HG03280 (cell line): Measurements from ENCODE around the gene KDM4D.
"Not testable (repeated sequence)": the region's sequence is repeated elsewhere in the genome, so short reads cannot be mapped to it uniquely, and the experiment has no call there.

Experiments used
- ATAC-seq: cut with Tn5 transposase; IDR thresholded peaks from one replicate; pipeline ENCODE4 v1.9.1; 2021; ENCODE audit warnings: mild to moderate bottlenecking, moderate library complexity; ENCODE audit not compliant: unreplicated experiment

KDM4D gene

DNA sequence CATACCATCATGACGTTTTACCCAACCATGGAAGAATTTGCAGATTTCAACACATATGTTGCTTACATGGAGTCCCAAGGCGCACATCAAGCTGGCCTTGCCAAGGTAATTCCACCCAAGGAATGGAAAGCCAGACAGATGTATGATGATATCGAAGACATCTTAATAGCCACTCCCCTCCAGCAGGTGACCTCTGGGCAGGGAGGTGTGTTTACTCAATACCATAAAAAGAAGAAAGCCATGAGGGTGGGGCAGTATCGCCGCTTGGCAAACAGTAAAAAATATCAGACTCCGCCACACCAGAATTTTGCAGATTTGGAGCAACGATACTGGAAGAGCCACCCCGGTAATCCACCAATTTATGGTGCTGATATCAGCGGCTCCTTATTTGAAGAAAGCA, 52.1 kb downstream of the KDM4D start:
- not testable (repeated sequence) for ATAC-seq

DNA sequence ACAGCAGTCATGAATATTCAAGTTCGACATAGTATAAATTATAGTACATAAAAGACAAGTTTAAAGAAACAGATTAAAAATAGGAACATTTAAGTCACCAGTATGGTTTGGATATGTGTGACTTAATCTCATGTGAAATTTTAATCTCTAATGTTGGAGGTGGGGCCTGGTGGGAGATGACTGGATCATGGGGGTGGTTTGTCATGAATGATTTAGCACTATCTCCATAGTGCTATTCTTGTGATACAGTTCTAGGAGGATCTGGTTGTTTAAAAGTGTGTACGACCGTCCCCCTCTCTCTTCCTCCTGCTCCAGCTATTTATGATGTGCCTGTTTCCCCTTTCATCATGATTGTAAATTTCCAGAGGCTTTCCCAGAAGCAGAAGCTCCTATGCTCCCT, 54.8 kb downstream of the KDM4D start:
- no peak for ATAC-seq

DNA sequence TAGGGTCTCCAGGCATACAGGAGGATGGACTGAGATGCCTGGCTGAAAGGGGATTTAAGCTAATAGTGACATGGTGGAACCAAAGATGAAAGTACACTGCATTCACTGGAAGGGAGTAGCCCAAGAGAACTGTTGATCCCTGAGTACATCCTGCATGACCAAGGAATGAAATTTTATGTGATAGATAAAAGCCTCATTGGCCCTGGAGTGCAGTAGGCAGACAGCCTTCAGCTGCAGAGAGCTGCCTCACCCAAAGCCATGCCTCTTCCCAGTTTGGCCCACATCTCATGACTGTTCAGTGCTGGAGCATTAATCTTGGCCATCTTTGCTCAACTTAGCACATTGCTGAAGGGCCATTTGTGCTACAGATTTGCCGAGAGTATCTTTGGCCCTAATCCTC, 59.5 kb downstream of the KDM4D start:
- ATAC-seq, result no peak

DNA sequence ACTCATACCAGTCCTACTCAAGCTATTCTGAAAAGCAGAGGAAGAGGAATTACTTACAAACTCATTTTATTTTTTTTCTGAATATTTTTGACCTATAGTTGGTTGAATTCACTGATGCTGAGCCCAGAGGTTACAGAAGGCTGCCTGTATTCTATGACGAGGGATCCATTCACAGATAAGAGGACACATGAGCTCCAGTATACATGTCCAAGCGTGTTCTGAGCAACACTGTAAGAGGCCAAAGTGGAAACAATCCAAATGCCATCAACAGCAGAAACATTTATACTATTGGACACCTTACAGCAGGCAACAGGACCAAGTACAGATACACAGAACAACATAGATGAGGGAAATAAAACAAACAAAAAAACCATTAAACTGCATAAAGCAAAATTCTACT, 61.8 kb downstream of the KDM4D start:
- no peak for ATAC-seq

DNA sequence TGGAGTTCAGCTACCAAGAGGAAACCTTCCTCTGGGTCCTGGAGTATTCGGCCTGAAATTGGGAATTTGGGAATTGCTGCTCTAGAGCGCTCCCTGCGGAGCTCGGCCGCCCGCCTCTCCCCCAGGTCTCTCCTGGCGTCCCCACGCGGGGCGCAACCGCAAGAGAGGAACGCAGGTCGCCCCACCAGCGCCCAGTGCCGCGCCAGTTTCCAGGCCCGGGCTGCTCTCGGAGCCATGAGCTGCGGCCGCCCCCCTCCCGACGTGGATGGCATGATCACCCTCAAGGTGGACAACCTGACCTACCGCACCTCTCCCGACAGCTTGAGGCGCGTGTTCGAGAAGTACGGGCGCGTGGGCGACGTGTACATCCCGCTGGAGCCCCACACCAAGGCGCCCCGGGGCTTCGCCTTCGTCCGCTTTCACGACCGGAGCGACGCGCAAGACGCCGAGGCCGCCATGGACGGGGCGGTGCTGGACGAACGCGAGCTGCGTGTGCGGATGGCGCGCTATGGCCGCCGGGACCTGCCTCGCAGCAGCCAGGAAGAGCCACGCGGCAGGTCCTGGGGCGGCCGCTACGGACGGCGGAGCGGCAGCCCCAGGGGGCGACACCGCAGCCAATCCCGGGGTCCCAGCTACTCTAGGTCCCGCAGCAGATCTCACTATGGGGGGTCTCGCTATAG, 64.0 kb downstream of the KDM4D start:
- not testable (repeated sequence) for ATAC-seq

DNA sequence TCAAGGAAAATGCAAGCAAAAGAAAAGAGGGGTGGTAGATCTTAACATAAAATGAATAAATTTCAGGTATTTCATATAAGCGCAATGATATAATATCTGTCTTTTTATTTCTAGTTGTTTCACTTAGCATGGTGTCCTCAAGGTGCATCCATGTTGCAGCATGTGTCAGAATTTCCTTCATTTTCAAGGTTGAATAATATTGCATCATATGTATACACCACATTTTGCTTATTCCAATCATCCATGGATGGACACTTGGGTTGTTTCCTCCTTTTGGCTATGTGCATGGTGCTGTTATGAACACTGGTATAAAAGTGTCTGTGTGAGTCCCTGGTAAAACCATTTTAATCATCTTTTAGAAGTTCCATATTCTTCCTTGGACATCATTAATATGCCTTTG, 68.7 kb downstream of the KDM4D start:
- no peak for ATAC-seq

DNA sequence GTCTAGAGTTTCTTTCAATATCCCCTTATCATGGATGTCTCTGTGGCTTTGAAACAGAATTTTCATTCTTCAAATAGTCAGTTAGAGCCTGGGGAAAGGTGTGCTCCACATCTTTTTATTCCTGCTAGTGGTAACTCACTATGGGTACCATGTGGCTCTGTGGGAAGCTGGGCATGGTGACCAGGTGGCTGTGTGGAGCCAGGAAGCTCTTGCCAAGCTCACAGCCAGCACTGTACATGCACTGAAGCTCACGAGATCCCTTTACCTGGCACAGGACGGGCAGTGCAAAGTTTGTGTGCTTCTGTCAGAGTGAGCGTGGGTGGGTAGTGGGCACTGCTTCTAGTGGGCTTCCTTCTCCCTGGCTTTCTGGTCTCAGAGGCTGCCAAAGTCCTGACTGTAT, 69.4 kb downstream of the KDM4D start:
- no peak for ATAC-seq

DNA sequence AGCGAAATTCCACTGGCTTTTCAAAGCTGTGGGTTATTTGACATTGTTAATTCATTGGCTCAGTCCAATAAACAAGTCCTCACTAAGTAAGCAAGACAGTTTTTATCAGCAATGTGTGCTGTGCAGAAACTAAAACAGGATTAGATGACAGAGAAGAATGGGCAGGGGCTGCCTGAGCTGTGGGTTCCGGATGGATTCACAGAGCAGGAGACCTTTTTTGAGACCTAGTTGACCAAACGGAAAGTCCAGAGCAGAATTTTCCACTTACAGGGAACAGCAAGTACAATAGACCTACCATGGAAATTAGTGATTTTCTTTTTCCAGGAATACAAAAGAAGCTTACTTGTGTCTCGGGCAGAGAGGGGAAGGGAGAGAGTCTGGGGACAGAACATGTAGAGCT, 70.5 kb downstream of the KDM4D start:
- no peak for ATAC-seq

DNA sequence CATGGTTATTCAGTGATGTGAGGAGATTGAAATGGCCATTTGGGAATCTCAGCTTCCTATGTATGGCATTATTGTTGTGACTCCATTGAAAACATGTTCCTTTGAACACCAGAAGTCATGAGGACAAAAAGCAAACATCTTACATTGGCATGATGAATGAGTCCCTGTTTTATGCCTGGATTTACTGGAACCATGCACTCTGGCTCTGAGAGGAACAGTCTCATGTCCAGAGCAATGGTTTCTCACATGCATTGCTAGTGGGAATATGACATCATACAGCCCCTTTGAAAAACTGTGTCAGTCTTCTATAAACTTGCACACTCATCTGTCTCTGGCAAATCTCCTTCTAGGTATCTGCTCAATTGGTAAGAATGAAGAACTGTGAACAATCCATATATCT, 72.3 kb downstream of the KDM4D start:
- no peak for ATAC-seq
